NCI-H2029 (cell line): ENCODE measurements around the gene ENPP7.
A peak's percentile ranks its signal among the peaks of the same experiment; 100 is the strongest.

ENCODE experiments used
- DNase-seq: peaks from one replicate; lab custom pipeline; 2025; lab: John Stamatoyannopoulos, UW

ENPP7 gene

GRCh38 chr17:79704691-79705090, 26.1 kb upstream of the ENPP7 start:
- DNase-seq, result no peak

GRCh38 chr17:79705674-79706073, 25.1 kb upstream of the ENPP7 start:
- DNase-seq, result no peak

GRCh38 chr17:79706931-79707850, 23.6 kb upstream of the ENPP7 start:
- DNase-seq, result no peak

GRCh38 chr17:79707931-79708891, 22.5 kb upstream of the ENPP7 start:
- DNase-seq, result peak; percentile 11

DNA sequence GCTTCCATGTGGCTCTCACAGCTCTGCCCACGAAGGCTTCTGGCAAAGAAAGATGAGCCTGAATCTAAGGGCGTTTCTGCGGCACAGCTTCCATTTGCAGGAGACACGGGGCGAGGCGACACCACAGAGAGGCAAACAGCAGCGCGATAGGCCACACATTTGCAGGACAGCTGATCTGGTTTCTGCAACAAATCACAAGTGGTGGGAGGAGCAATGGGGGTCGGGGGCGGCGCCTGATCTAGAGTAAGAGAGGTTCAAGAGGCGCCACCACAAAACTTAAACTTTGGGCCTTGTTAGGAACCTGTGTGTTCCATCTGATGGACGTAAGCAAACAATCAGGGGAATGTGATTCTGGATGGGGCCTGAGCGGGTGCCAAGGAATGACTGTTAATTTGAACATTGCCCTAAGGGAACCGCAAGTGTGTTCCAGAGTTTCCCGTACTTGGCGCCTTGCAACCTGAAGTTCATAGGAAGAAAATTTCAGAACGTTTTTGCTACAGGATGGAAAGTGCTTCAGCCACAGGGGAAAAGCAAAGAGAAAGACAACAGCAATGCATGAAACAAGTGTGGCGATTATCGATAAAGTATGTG, 18.9 kb upstream of the ENPP7 start:
- no peak for DNase-seq

DNA sequence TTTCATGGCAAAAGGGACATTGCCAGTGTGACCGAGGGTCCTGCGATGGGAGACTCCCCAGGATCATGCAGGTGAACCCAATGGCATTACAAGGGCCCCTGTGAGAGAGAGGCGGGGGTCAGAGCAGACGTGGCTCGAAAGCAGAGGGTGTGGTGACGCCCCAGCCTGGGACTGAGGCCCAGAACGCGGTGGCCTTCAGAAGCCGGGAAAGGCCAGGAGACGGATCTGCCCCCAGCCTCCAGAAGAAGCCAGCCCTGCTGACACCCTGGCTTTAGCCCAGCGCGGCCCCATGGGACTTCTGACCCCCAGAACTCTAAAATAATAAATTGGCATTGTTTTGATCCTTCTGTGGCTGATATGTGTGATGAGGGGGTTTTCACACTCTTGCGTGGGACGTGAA, 17.4 kb upstream of the ENPP7 start:
- no peak for DNase-seq

- no peak for DNase-seq
Measured at GRCh38 chr17:79714176-79715097, 16.3 kb upstream of the ENPP7 start.

- no peak for DNase-seq
Measured at GRCh38 chr17:79715098-79715942, 15.4 kb upstream of the ENPP7 start.

GRCh38 chr17:79715943-79716797, 14.6 kb upstream of the ENPP7 start:
- DNase-seq, result no peak

DNA sequence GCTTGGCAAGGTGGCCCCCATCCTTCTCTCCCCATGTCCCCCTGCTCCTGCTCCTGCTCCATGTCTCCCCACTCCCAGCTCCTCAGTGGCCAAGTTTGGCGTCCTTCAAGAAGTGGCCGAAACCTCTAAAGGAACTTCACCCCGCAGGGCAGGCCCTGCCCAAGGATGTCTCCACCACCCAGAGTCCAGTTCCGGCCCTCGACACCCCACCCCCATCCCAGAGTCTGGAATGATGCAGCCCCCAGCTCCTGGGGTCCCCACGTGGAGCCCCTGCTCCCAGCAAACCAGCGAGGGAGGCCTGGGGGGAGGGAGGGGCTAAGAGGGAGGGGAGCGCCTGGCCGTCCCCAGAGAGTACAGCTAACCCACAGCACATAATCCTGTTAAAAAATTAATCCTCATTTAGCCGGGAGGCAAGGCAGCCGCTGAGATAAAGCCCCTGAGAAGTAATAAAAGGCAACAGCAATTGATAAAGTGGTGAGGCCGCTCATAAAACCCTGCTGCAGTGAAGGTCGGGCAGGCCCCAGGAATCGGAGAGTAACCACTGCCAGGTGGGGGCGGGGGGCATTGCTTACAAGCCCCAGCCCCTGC, 9.9 kb upstream of the ENPP7 start:
- DNase-seq, result no peak

DNA sequence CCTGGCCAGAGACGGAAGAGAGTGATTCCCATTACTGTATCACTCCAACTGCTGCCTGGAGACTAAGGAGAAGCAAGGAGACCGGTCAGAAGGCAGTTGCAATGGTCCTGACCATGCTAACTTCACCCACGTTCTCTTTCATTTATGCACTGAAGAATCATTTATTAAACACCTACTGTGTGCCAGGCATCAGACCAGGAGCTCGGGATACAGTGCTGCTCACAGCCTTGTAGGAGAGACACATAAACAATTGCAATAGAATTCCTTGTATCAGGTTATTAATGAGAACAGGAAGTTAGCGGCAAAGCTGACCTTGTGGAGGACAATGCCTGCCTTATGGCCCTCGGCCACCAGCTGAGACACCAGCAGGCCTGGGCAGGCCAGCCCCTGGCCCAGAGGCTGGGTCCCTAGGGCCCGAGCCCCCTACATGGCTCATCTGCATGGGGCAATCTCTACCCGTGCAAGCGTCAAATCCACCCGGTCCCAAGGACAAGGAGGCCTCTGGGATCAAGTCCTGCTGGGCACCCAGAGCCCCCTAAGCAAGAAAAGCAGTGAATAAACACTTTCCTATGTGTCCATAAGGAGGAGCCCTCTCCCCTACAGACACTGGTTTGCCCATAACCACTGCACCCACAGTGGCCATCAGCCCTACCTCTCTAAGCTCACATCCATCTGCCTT, 8.6 kb upstream of the ENPP7 start:
- DNase-seq, result no peak

DNA sequence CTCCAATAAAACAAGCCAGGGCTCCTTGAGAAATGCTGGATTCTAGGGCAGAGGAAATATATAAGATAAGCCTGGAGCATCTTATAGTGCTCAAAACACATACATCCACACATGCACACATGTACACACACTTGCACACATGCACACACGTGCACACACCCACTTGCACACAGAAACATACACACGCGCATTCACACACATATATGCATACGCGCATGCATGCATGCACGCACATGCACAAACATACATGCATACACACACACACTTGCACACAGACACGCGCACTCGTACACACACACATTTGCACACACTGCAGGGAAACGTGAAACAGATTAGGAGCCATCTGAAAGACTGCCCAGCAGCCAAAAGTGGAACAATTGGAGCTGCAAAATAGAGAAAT, 8.0 kb upstream of the ENPP7 start:
- no peak for DNase-seq

GRCh38 chr17:79728169-79728907, 2.4 kb upstream of the ENPP7 start:
- DNase-seq, result peak; percentile 81

DNA sequence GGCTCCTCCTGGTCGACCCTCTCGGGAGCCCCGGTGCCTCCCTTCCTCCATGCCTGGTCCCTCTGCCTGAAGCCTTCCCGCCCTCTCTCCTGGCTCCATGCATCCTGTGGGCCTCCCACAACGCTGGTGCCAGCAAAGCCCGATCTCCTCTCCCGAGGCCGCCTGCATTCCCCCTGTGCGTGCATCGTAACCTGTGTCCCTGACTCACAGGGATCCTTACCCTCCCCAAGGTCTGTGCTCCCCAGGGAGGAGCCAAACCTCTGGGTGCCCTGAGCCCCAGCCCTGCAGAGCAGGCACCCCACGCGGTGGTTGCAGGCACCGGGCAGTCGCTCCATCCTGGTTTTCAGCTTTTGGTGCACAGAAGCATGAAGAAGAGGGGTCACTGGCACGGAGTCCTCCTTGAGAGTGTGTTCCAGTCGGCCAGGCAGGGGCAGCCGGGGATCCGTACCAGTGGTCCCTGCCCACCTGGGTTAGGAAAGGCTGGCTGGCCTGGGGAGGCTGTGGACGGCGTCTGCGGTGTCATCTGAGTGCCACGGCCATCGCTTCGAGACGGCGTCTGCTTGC, 1.8 kb upstream of the ENPP7 start:
- DNase-seq, result no peak

- DNase-seq, result no peak
Measured at GRCh38 chr17:79729761-79730160, 982 bp upstream of the ENPP7 start.

- DNase-seq, result no peak
Measured at GRCh38 chr17:79730437-79730768, 340 bp upstream of the ENPP7 start.

DNA sequence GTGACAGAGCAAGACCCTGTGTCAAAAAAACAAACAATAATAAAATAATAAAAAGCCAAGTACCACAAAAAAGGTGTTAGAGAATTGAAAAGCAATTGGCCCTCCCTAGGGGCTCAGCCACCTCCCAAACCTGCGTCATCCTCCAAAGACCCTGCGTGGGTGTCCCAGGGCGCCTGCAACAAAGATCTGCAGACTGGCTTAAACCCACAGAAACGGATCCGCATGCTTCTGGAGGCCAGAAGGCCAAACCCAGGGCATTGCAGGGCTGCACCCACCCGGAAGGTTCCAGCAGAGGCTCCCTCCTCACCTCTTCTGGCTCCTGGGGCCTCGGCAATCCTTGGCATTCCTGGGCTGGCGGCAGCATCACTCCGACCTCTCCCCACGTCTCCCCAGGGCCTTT, 1.5 kb downstream of the ENPP7 start:
- no peak for DNase-seq
